ENCODE data around the gene MYH9.

MYH9 gene

DNA sequence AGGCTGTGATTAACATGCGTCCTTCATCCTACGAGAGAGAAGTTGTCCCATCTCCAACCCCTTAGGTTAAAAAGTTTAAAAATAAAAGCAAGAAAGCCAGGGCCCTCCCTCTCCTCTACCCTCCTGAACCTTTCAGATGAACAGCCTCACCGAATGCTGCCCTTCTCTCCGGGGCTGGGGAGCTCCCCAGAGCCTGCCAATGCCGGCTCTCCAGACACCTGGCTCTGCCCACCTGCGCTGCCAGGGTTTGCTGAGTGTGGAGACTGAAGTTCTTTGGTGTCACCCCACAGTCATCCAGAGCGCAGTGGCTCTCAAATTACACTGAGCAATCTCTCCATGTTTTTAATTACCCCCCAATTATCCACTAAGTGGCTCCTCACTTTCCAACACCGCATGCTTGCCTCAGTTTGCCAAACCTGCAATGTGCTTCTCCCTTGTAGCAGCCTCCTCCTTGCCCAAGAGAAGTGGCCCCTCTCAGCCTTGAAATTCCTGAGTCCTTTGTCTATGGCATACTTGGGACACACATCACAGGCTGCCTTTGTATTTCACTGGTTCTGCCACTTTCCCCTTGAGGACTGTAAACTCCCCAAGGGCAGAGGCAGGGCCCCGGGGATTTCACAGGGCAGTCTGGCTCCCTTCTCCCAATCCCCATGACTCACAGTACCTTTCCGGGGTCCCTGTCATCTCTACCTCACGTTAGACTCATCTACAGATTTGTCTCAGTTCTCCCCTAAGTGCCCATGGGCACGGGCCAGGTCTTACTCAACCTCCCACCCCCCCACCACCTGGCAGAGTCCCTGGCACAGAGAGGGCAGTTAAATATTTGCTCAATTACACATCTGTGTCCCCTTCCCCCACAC lies 2.0 kb downstream of the MYH9 start:
- DNase-seq, result no peak

DNA sequence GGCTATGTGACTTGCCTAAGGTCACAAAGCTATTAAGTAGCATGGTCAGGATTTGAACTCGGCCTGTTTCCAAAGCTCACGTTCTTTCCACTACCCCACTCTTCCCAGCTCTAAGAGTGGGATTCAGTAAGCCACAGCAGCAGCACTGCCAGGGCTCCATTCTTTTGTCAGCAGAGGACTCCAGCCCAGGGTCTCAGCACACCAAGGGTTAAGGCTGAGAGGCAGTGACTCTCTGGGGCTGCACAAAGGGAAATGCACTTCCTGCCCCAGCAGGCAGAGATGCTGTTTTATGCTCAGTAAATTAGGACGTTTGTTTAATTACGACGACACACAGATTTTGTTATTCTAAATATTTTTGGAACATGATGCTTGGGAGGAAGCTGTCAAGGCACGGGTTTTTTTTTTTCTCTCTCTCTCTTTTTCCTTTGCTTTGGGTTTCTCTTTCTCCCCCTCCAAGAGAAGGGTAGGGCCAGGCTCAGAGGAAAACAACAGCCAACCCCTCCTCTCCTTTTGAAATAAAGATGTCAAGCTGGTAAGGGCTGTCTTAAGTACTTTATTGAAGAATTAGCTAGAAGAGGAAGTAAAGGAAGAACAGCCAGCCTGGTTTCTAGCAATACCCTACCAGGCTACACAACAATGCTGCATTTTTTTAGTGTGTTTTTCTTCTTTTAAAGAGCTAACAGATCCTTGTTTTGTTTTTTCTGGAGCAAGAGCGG lies 2.8 kb downstream of the MYH9 start:
- no peak for DNase-seq

DNA sequence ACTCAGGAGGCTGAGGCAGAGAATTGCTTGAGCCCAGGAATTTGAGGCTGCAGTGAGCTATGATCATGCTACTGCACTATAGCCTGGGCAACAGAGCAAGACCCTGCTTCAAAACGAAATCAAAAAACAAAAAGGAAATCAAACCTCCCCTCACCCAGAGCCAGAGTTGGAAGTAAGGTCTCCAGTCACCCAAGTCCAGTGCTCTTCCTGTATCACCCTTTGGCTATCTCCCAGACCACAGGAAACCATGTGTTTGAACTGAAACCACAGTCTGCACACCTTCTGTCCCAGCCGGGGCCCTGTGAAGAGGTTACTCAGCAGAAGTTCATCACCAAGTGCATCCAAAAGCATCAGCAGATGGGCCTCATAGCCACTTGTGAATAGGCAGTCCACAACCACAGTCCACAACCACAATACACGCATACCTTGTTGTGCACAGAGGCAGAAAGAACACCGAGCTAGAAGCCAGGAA lies 4.6 kb downstream of the MYH9 start:
- DNase-seq, result no peak

- no peak for DNase-seq
Observed at GRCh38 chr22:36381513-36382128, 6.1 kb downstream of the MYH9 start.

DNA sequence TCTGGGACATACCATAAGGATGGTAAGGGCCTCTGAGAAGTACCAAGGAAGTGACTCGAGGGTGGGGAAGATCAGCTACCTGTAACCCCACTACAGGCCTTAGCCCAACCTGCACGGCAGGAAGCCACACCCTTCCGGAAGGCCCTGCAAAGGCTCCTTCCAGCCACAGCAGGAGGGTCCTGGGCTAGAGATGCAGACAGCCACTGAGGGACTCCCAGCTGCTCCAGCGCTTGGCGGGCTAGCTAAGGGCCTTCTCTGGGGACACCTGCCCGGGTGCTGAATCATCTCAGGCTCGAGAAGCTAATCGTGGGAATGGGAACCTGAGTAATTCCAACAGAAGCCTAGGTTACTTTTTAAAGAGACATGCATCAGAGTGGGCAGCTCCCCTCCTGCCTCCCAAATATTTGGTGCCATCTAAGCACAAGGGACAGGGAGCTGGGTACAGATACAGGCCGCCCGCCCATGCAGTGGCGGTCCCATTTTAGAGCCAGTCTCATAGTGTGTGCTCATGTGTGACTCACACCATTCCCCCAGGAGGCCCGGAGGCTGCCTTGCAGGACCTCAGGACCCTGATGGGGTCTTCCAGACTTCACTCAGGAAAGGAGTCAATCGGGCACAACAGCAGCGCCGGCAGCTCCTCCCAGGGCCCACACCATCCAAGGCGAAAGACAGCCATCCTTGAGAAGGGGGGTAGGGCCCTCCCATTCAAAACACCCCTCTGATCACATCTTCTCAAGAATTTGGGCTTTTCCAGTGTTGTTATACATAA lies 8.0 kb downstream of the MYH9 start:
- no peak for DNase-seq

GRCh38 chr22:36378869-36379217 lies 8.9 kb downstream of the MYH9 start:
- no peak for DNase-seq

- DNase-seq, result no peak
Observed at GRCh38 chr22:36378080-36378868, 9.5 kb downstream of the MYH9 start.

- DNase-seq, result no peak
Observed at GRCh38 chr22:36377022-36377631, 10.6 kb downstream of the MYH9 start.

DNA sequence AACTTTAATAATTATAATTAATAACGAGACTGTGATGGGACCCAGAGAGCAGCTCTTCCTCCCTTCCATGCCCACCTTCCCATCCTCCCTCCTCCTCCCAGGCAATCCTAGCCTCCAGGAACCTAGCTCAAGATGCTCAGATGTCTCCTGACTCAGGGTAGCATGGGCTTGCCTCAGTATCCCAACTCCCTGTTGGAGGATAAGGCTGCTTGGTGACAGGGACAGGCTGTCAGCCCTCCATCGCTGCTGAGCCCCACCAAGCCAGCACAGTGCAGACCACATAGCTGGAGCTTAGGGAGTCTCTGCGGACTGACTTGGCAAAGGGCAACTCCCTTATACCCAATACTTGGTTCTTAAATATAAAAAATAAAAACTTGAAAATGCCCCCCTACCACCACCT lies 11.5 kb downstream of the MYH9 start:
- no peak for DNase-seq

- no peak for DNase-seq
Observed at GRCh38 chr22:36375071-36375980, 12.4 kb downstream of the MYH9 start.

DNA sequence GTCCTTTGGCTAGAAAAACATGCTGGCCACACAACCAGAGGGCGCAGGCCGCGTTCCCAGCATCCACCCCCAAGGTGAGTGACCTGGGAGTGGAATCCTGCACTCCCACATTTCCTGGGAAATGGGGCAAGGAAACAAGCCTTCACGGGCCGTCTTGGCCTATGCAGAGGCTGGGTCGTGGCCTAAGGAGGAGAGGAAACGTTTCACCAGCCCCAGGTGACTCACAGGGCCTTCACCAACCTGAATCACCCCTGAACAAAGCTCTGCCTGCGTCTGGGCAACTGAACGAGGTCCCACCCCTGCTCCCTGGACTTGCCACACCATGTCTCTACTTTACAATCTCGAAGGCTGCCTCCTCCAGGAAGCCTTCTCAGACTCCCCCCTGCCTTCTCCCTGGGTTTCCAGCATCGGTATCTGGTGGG lies 13.2 kb downstream of the MYH9 start:
- no peak for DNase-seq

GRCh38 chr22:36373258-36373579 lies 14.5 kb downstream of the MYH9 start:
- DNase-seq, result no peak

DNA sequence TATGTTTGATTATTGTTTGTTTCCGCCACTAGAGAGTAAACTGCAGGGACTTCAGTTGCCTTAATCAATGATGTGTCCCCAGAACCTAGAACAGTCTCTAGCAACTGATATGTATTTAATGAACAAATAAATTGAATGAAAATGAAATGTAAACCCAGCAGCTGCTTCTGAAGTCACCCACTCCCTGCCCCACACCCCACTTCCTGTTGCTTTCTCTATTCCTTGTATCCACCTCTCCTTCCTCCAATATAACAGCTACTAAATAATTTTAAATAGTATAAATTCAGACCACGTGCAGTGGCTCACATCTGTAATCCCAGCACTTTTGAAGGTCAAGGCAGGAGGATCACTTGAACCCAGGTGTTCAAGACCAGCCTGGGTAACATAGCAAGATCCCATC lies 15.8 kb downstream of the MYH9 start:
- DNase-seq, result no peak

- no peak for DNase-seq
Observed at GRCh38 chr22:36369922-36370791, 17.6 kb downstream of the MYH9 start.

- DNase-seq, result no peak
Observed at GRCh38 chr22:36369004-36369921, 18.5 kb downstream of the MYH9 start.

GRCh38 chr22:36368359-36368983 lies 19.3 kb downstream of the MYH9 start:
- DNase-seq, result no peak

- no peak for DNase-seq
Observed at GRCh38 chr22:36367479-36367878, 20.3 kb downstream of the MYH9 start.

DNA sequence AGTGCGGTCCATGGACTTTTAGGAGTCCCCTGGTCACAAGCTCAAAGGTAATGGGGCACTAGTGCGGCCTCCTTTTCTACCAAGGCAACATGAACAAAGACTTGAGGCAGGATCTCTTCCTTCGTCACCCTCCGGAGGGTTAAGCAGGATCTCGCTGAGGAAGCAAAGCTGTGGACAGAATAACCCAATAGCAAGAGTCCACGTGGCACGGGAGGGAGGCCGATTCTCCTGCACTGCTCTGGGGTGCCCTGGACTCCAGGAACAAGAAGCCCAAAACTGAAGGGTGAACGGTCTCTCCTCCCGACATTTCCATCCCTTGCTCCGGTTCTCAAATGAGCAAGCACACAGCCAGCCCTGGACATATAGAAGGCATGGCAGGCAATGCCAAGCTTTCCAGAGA lies 20.7 kb downstream of the MYH9 start:
- no peak for DNase-seq

Data from right forelimb (tissue), 1 donor.